G401.6 (cell line): ENCODE results near the gene PTX4.
"Not testable (repeated sequence)": the region's sequence is repeated elsewhere in the genome, so short reads cannot be mapped to it uniquely, and the experiment has no call there.

ENCODE experiments used
- FAIRE-seq: peaks from 2 replicates; lab custom pipeline; 2012; peaks lifted over from hg19 to GRCh38; lab: Jason Lieb, UNC

Gene PTX4

DNA sequence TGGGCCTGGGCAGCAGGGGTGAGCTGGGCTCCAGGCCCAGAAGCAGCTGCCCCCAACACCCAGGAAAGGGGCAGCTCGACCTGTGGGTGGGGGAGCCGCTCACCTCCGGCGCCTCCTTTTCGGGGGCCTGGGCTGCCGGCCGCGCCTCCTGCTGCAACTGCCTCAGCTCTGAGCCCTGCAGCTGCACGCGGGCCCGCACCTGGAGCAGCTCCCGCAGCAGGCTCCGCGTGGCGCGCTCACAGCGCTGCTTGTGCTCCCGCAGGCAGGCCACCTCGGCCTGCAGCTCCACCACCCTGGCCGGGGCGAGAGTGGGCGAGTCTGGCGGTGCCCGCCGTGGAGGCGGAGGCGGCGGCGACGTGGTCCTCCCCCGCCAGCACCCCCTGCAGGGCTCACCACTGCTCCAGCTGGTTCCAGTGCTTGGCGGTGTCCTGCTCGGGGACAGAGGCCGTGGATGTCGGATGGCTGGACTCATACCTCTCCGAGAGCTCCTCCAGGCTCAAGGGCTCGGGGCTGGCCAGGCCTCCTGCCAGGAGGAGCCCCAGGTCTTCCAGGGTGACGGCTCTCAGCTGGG lies 45.3 kb downstream of the PTX4 start:
- FAIRE-seq: no peak

DNA sequence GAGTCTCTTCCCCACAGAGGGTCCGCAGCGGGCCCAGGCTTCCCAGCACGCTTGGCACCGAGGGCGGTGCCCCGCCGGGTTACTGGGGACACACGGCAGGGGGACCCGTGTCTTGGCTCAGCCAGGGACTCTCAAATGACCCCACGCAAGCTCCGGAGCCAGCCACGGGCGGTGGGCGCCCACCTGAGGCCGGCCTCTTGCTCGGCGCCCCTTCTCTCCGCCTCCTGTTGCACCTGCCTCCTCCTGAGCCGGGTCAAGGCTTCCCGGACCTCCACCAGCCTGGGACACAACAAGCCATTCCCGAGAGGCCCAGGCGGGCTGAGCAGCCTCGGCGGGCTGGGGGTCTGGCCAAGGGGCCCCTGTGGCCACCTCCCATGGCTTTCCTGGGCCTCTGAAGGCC lies 46.0 kb downstream of the PTX4 start:
- no peak for FAIRE-seq

DNA sequence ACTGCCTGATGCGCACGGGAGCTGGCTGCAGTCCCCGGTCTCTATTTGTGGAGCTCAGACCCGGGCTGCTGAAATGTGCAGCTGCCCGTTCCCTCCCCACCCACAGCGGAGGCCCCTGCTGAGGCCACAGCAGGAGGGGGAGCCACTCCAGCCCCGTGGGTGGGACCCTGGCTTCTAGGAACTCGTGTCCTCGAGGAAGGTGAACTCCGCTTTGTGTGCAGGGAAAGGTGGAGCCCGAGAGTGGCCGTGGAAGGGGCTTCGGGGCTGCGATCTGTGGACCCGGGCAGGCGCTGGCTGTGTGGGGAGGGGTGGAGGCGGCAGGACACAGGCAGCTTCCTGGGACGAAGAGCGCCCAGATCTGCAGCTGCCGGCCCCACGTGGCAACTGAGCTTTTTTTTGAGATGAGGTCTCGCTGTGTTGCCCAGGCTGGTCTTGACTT lies 47.3 kb downstream of the PTX4 start:
- FAIRE-seq: no peak

- FAIRE-seq: not testable (repeated sequence)
Measured at GRCh38 chr16:1439699-1440074, 49.1 kb downstream of the PTX4 start.

DNA sequence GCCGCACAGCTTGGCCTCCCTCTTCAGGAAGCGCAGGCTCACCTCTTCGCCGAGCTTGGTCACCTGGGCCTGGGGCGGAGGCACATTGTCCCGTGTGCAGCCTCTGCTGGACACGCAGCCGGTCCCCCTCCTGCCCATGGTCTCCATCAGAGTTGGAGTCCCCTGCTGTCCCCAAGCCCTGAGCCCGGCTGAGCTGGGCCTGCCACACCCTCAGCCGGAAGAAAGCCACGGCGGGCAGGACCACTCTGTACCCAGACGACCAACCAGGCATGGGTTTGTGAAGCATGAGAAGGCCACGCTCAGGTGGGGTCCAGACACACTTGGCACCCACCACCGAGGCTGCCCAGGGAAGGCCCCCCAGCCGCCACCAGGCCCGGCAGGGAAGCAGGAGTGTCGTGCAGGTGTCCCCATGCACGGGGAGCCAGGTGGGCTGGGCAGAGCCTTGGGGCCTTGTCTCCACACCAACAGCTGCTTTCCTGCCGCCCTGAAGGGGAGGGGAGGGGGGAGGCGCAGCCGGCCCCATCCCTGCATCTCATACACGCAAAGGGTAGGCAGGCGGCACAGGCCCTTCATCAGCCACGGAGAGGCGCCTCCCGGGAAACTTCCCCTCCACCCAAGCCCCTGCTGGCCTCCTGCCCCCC lies 49.6 kb downstream of the PTX4 start:
- no peak for FAIRE-seq

DNA sequence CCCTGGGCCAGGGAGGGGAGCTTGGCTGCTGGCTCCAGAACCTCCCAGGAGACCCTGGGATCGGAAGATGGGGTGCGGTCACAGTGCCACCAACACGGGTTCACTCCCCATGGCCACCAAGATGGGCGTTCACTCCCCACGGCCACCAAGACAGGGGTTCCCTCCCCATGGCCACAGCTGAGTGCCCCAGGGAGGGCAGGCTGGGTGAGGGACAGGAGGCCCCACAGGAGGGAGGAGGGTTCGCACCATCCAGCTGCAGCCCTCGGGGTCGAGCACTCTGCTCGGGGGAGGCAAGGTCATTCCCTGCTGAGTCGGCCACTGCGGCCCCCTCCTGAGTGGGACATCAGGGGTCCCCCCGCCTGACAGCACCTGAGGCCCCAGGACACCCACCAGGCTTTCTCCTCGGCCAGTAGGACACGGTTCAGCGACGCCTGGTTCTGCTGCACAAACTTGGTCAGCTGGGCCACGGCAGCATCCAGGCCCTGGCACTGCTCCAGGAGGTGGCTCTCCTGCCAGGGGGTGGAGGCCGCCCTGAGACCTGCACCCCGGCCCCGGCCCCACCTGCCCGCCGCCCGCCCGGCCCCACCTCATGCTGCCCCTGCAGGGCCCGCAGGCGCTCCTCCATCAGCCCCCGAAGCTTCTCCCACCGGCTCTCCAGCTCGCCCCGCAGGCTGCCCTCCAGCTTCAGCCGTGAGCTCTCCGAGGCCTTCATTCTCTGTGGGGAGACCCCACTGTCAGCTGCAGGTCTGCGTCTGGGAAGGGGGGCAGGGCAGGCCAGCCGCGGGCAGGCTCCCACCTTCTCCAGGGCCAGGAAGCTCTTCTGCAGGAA lies 50.3 kb downstream of the PTX4 start:
- FAIRE-seq: no peak

- FAIRE-seq: no peak
Measured at GRCh38 chr16:1437606-1438005, 51.1 kb downstream of the PTX4 start.

DNA sequence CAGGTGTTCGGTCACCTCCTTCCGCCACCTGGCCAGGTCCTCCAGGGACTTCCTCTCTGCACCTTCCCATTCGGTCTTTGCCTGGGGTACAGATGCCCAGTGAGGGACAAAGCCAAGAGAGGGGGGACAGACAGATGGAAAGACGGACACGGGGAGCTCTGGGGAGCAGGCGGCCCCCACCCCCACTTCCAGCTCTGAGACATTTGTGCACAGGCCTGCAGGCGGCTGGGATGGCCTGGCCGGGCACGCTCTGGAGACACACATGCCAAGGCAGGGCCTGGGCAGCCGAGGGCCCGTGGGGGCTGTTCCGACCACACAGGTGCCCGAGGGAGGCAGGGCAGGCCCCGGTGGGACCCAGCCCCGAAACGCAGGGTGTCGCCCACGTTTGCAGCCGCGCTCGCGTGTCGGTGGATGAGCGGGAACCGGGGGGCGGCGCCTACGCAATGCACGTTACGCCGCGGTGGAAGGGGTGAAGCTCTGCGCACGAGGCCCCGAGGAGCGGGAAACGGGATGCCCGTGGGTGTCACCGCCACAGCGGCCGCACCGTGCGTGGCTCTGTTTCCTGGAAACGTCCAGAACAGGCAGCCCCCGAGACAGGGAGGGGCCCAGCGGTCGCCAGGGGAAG lies 51.9 kb downstream of the PTX4 start:
- no peak for FAIRE-seq

DNA sequence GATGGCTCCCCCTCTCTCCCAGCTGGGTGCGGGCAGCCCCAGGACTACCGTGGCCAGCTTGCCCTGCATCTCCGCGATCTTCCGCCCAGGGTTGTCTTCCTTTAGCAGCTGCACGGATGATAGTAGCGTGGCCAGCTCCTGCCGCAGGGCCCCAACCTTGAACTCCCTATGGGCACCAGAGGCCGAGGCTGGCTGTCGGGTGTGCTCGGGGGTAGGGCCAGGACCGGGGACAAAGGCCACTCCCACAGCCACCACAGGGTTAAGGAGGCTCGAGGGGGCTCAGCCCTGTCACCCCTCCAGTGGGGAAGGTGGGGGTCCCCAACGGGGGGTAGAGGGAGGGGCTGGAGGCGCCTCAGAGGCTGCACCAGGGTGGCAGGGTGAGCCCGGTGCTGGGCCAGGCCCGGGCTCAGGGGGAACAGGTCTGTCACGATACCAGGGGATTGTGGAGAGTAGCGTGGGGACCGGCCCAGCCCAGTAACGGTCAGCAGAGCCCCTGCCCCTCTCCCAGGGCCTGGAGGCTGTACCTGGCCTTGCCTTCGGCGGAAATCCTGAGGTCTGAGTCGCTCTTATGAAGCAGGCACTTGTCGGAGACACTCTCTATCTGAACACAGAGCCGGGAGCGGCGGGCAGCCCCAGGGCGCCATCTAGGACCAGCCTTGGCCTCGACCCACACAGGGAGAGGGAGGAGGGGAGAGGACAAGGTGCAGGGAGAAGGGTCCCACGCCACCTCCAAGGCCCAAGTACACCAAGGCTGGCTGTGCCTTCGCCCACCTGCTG lies 52.6 kb downstream of the PTX4 start:
- no peak for FAIRE-seq
